Ectodermal cell (in vitro differentiated cells): Measurements from ENCODE around the gene HCRTR1.

Experiments used
- H3K27ac ChIP-seq: 2 replicates; pipeline ENCODE4 v1.7.0; 2013; ENCODE audit warnings: mild to moderate bottlenecking, low read depth, low read length; ENCODE audit not compliant: insufficient read depth, poor library complexity, severe bottlenecking
- H3K27me3 ChIP-seq: 2 replicates; pipeline ENCODE4 v1.7.0; 2013; ENCODE audit warnings: mild to moderate bottlenecking, low read length; ENCODE audit not compliant: insufficient read depth, control insufficient read depth, poor library complexity, severe bottlenecking
- H3K36me3 ChIP-seq: one replicate; pipeline ENCODE4 v1.7.0; 2013; ENCODE audit warnings: low read length; ENCODE audit not compliant: control insufficient read depth, insufficient read depth
- H3K4me1 ChIP-seq: one replicate; pipeline ENCODE4 v1.7.0; 2013; ENCODE audit warnings: low read length; ENCODE audit not compliant: control insufficient read depth, insufficient read depth
- H3K4me3 ChIP-seq: 2 replicates; pipeline ENCODE4 v1.7.0; 2013; ENCODE audit warnings: low read depth, low read length, control low read depth; ENCODE audit not compliant: insufficient read depth
- H3K9me3 ChIP-seq: 2 replicates; pipeline ENCODE4 v1.7.0; 2013; ENCODE audit warnings: mild to moderate bottlenecking, low read length, moderate library complexity; ENCODE audit not compliant: control insufficient read depth
- WGBS, 2 experiments: methylation state at CpG; one replicate each; pipeline ENCODE4 v1.1.7; 2013; ENCODE audit warnings: missing lambda C conversion rate in 2 of 2; 5-methylcytosine and 5-hydroxymethylcytosine counted together

The HCRTR1 gene

DNA sequence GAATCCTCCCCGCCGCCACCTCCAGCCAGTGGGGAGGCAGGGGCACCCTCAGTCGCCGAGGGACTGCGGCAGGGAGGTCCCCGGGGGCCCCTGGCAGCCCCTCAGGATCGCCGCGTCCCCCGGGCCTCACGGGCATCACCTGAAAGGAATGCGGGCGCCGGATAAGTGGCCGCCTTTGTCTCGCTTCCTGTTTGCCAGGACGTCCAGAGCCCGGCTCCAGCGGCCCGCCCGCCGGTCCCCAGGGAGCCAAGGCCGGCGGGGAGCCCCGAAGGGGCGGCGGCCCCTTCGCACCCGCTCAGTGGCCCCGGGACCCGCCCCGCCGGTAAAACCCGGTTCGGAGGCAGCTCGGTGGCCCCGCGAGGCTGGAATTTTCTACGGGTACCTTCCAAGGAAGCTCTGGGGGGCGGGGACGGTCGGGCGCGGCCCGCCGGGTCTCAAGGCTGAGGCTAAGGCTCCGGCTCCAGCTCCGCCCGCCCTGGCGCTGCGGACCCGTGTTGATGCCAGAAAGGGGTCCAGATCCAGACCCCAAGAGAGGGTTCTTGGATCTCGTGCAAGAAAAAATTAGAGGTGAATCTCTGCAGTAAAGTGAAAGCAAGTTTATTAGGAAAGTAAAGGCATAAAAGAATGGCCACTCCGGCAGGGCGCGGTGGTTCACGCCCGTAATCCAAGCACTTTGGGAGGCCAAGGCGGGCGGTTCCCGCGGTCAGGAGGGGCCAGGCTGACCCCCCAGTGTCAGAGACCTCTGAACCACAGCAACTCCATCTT is 28.6 kb upstream of the HCRTR1 start:
- Histone ChIP-seq H3K4me3 (peak overlapping the region; percentile 13), H3K4me1 (no peaks in the 10 kb centered on the region), H3K27ac (no peak overlapping the region), H3K27me3 (peaks cover 38% of the 10 kb centered on the region), H3K9me3 (no peaks in the 10 kb centered on the region), H3K36me3 (no peaks in the 10 kb centered on the region)
- WGBS, 2 experiments, result 23 to 25% methylated on average over 62 of the region's 62 CpGs

DNA sequence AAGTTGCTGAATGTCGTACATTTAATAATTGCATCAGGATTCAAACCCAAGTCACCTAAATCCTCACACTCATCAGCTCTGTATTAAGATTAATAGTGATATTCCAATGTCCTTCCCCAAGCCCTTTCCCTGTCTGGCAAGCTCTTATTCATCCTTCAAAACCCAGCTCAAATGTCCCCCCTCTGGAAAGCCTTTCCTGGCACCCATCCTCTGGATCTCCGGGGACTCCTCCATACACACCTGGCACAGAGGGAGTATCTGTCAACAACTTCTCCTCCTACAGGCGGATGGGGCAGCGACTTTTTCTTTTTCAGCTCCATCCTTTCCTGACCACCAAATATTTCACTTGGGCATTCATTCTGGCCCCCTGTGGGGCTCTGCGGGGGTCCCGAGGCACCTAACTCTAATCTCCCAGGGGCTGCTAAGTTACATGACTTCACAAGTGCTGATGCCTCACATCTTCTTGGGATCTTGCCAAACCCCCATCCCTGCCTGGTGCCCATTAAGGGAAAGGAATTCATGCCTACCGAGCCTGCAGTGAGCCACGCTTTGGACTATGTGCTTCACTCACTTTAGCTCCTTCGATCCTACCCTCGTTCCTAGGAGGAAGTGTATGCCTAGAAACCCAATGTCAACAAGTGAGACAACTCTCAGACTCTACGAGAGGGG is 25.9 kb upstream of the HCRTR1 start:
- H3K9me3 ChIP-seq, result no peaks in the 10 kb centered on the region
- H3K27ac ChIP-seq, result no peak overlapping the region
- no peak overlapping the region for H3K4me3 ChIP-seq
- H3K36me3 ChIP-seq, result no peaks in the 10 kb centered on the region
- H3K27me3 ChIP-seq, result peaks cover 38% of the 10 kb centered on the region
- 72 to 76% methylated on average over 11 of the region's 11 CpGs for WGBS, 2 experiments
- no peaks in the 10 kb centered on the region for H3K4me1 ChIP-seq

DNA sequence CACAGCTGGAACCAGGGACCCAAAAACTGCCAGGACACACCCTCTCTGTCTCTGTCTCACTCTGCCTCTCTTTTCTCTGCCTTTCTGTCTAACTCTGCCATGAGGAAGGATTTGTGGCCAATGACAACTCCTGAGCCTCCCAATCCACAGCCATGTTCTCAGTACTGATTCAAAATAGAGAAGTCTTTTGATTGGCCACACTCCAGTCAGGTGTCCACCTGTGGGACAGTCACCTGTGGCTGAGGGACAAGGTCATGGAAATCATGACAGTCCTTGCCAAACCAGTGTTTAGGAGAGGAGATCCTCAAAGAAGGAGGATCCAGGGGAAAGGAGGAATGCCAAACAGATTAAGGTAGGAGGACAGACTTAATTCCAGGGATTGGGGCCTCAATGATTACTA is 25.4 kb upstream of the HCRTR1 start:
- Histone ChIP-seq H3K36me3 (no peaks in the 10 kb centered on the region), H3K27me3 (peaks cover 38% of the 10 kb centered on the region), H3K4me1 (no peaks in the 10 kb centered on the region), H3K27ac (no peak overlapping the region), H3K9me3 (no peaks in the 10 kb centered on the region), H3K4me3 (no peak overlapping the region)

DNA sequence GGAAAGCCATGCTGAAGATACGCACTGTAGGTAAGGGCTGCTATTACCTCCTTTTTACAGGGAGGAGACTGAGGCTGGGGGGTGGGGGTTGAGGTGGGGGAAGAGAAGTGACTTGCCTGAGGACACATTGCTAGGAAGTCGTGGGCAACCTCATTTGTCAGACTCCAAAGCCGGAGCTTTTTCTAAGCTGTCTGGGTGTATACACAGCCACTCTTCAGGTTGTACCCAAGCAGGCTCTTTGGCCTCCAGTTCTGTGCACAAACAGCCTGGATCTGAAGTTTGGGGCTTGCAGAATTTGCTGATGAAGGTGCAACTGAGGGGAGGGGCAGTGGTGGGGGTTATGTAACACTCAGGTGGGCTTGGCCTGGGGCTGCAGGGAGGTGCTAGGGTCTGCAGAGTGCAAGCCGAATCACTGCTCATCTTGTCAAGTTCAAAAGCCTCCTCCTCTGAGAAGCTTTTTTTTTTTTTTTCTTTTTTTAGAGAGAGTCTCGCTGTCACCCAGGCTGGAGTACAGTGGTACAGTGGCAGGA is 24.3 kb upstream of the HCRTR1 start:
- peaks cover 33% of the 10 kb centered on the region for H3K27me3 ChIP-seq
- no peak overlapping the region for H3K27ac ChIP-seq
- no peaks in the 10 kb centered on the region for H3K4me1 ChIP-seq
- H3K36me3 ChIP-seq, result no peaks in the 10 kb centered on the region
- H3K9me3 ChIP-seq, result no peaks in the 10 kb centered on the region
- H3K4me3 ChIP-seq, result no peak overlapping the region
- WGBS, 2 experiments, result 90 to 91% methylated on average over 5 of the region's 5 CpGs

DNA sequence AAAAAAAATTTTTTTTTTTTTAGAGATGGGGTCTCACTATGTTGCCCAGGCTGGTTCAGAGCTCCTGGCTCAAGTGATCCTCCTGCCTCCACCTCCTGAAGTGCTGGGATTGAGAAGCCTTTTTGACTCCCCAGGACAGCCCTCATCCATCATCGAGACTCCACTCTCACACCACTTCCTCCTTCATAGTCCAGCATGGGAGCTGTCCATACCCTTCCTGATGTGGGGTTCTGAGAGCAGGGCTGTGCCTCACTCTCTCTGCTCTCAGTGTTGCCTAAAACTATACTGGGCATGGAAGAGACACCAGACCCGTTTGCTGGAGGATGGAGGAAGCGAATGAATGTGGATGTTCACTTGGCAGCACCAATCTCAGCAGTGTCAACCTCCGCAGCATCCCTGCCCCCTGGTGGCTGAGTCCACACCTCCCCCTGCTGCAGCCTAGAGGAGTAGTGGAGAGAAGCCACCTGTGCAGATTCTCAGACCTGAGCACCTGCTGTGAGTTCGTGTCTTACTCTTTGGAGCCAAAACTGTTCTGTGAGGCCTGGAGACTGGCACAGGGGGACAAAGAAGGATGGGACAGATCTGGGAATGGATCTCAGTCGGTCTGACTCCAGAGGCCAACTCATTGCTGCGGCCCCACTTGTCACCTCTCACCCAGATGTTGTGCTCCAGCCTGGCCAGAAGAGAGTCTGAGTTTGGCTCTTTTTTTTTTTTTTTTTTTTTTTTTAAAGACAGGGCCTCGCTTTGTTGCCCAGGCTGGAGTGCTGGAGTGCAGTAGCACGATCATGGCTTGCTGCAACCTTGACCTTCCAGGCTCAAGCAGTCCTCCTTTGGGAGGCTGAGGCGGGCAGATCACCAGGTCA is 23.5 kb upstream of the HCRTR1 start:
- Histone ChIP-seq H3K36me3 (no peaks in the 10 kb centered on the region), H3K27ac (no peak overlapping the region), H3K9me3 (no peaks in the 10 kb centered on the region), H3K4me3 (no peak overlapping the region), H3K4me1 (no peaks in the 10 kb centered on the region), H3K27me3 (peaks cover 25% of the 10 kb centered on the region)
- 51 to 55% methylated on average over 10 of the region's 10 CpGs for WGBS, 2 experiments

DNA sequence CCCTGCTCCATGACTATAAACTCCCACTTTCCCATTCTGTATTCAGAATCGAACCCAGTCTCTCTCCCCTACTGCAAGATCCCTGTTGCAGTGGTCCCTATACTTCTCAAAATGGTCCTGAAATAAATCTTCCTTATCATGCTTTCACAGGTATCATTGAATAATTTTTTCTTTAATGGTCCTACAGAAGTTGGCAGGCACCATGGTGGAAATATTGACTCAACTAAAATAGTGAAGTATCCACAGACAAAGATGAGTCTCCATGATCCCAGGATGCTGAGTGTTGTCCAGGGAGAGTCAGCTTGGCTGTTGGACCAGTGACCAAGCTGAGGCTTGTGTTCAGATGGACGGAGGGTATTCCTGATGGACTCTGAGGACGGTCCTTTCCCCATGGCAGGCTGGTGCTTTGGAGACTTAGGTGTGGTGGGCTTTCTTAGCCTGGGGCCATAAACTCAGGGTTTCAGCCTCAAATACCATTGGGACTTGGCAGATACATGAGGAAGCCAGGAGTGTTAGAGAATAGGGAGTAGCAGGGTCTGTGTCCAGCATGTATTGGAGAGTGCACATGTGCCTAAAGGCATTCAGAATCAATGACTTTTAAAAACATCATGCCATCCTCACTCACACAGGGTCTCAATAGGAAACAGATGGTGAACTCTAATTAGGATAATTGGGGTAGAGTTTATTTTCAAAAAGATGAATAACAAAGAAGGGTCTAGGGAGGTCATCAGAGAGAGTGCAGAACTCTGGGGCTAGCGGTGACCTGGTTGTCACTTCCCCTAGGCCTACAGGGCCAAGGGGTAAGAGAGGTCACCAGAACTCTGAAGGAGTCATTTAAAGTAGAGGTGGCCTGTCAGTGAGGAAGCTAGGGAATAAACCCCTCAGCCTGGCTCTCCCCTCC is 21.4 kb upstream of the HCRTR1 start:
- H3K27me3 ChIP-seq, result peaks cover 6% of the 10 kb centered on the region
- no peak overlapping the region for H3K27ac ChIP-seq
- no peaks in the 10 kb centered on the region for H3K9me3 ChIP-seq
- no peaks in the 10 kb centered on the region for H3K36me3 ChIP-seq
- WGBS, 2 experiments, result 87 to 88% methylated on average over 4 of the region's 4 CpGs
- H3K4me3 ChIP-seq, result no peak overlapping the region
- no peaks in the 10 kb centered on the region for H3K4me1 ChIP-seq

DNA sequence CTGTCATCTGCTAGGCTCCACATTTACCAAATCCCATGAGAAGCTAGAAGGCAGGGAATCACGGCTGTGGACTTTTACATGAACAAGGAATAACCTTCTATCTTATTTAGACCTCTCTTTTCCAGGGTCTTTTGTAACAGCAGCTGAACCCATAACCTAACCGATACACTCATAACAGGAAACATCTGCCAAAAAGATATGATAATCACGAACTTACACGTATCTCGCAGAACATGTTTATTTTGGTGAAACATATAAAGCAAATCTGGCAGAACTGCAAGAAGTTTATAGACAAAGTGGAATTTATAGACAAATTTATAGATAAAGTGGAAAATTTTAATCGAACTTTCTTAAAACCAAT is 20.8 kb upstream of the HCRTR1 start:
- H3K4me1 ChIP-seq, result no peaks in the 10 kb centered on the region
- WGBS, 2 experiments, result 92 to 96% methylated on average over 6 of the region's 6 CpGs
- peaks cover 1% of the 10 kb centered on the region for H3K27me3 ChIP-seq
- H3K36me3 ChIP-seq, result no peaks in the 10 kb centered on the region
- no peak overlapping the region for H3K27ac ChIP-seq
- no peaks in the 10 kb centered on the region for H3K9me3 ChIP-seq
- H3K4me3 ChIP-seq, result no peak overlapping the region

DNA sequence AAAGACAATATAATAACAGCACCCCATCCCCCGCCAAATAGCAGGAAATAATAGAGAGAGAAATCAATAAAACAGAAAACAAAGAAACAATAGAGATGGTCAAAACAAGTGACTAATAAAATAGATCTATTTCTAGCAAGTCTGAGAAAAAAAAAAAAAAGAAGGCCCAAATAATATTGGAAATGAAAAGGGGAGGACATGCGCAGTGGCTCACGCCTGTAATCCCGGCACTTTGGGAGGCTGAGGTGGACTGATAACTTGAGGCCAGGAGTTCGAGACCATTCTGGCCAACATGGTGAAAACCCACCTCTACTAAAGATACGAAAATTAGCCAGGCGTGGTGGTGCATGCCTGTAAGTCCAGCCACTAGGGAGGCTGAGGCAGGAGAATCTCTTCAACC is 18.5 kb upstream of the HCRTR1 start:
- Histone ChIP-seq H3K4me3 (no peak overlapping the region), H3K27me3 (no peaks in the 10 kb centered on the region), H3K27ac (no peak overlapping the region), H3K4me1 (no peaks in the 10 kb centered on the region), H3K36me3 (no peaks in the 10 kb centered on the region), H3K9me3 (no peaks in the 10 kb centered on the region)
- WGBS, 2 experiments, result 76 to 82% methylated on average over 6 to 7 of the region's 7 CpGs

DNA sequence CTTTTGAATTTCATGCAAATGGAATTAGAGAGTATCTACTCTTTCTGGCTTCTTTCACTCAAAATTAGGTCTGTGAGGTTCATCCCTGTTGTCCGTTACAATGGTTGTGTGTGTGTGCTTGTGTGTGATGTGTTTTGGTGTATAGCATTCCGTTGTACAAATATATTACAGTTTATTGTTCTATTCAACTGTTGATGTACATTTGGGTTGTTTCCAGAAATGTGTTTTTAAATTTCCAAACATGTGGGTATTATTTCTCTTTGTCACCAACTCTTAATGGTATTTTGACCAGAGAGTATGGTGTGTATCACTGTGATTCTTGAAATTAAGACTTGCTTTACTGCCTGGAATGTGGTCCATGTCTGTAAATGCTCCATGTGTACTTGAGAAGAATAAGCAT is 16.8 kb upstream of the HCRTR1 start:
- WGBS, 2 experiments, result 80% methylated on average over 2 of the region's 2 CpGs; no CpG with 5 or more reads in 1 of the 2 experiments
- Histone ChIP-seq H3K27ac (no peak overlapping the region), H3K27me3 (no peaks in the 10 kb centered on the region), H3K9me3 (no peaks in the 10 kb centered on the region), H3K4me1 (no peaks in the 10 kb centered on the region), H3K36me3 (no peaks in the 10 kb centered on the region), H3K4me3 (no peak overlapping the region)
